GM10847 (cell line): ENCODE measurements around the gene EYA2.

Experiments
- POLR2A ChIP-seq: IDR thresholded peaks from 2 replicates; pipeline ENCODE4 v1.6.1; 2011; ENCODE audit not compliant: insufficient read length; ENCODE audit errors: extremely low read depth

The EYA2 gene

DNA sequence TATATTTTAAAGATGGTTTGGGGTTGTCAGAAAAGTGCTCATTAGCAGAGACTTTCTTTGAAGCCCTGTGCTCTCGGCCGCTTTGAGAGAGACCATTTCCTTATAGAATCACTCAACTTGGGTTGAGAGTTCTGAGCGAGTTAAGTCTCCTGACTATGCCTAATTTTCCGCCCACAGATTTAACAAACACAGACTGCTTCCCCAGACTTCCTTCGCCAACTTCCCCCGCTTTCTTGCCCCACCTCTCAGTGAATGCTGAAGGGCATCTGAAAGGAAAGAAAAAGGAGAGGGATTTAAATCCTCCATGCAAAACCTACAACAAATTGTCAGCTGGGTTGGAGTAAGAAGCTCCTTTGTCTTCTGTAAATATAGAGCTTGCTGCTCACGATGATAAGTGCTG is 224.0 kb downstream of the EYA2 start:
- TF ChIP-seq POLR2A, result no peak

DNA sequence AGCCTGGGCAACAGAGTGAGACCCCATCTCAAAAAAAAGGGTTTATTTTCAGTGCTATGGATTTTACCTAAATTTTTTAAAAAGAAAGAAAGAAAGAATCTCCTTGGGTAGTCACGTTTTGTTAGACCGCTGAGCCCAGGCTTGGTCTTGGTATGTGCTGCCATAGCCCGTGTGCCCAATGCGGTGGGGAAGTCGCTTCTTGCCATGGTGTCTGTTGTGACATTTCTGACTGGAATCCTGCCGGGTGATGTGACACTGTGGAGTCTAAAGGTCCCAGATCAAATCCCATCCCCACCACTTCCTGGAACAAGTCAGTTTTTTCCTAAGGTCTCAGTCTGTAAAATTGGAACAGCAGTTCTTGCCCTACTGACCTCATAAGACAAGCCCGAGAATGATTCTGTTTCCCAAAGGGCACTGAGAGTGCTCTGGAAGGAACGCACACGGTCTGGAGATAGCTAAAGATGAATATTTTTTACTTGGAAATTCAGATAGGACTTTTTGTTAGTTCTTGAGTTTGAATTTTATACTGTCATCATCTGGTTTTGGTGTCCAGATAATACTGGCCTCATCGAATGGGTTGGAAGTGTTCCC is 225.8 kb downstream of the EYA2 start:
- no peak for TF ChIP-seq POLR2A

DNA sequence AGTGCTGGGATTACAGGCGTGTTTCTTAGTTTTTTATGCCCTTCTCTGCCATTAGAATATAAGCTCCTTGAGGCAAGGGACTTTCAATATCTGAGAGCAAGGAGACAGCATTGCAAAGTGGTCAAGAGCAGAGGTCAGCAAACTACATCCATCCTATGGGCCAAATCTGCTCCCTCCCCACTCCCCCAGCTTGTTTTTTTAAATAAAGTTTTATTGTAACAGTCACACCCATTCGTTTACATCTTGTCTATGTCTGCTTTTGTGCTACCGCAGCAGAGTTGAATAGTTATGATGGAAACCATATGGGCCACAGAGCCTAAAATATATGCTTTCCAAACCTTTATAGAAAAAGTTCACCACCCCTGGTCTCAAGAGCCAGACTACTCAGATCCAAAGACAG is 227.9 kb downstream of the EYA2 start:
- TF ChIP-seq POLR2A, result no peak

DNA sequence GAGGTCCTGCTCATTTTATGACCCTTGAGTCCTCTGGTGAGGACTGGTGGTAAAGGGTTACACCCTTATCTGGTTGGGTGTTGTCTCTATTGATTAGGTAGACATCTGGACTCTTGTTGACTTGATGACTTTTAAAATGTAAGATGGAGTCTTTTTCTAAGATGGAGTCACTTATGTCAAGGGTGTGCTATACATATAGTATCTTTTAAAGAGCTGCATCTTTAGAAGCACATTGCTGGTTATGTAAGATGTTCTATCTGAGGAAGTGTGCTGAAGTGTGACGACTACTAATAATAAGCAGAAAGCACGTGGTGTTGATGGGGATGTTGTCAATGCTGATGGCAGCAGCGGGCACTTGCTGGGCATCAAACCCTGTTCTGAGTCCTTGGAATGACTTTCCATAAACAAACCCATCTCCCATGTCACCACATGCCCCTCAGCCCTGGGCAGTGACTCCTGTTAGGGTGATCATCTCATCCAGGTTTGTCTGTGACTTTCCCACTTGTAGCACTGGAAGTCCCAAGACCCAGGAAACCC is 229.6 kb downstream of the EYA2 start:
- TF ChIP-seq POLR2A, result no peak

DNA sequence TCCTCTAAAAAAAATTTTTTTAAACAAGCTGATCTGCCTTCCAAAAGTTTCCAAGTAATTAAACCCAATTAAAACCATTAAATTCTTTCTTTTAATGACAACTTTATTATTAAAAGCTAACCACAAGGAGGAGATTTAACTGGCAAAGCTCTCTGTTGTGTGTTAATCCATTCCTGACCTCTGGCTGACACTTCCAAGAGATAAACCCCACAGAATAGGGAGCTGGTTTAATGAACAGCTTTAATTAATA is 230.8 kb downstream of the EYA2 start:
- no peak for TF ChIP-seq POLR2A

DNA sequence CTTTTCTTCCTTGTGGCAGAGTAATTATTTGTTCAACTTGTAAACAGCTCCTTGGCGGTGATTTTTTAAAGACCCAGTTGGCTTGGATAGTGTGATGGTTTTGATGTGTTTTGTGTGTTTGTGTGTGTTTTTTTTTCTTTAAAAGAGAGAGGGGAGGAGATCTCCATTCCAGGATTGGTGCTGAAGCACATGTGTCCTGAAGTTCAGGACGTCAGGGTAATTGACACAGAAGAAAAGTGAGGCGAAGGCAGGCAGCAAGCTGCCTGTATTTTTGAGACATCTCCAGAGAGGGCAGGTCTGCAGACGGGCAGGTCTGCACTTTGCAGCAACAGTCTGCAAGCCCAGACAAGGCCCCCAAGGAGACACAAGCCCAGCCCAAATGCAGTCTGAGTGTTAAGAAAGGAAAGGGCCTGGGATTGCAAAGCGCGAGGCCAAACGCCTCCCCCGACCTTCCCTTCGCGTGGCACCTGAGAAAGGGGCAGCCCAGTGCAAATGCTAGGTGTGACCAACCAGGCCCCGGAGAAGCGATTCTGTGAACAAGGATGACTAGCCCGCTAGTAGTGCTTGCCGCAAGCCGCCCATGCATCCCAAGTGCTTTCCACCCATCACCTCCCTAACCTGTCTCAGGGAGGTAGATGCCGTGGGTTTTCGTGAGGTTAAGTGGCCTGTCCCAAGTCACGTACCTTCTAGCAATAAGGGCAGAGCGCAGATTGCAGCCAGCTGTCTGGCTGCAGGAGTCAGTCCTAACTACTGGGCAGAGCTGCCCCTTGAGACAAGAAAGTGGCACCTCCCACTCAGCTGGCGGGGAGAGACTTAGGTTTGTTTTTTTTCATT is 231.3 kb downstream of the EYA2 start:
- no peak for TF ChIP-seq POLR2A

DNA sequence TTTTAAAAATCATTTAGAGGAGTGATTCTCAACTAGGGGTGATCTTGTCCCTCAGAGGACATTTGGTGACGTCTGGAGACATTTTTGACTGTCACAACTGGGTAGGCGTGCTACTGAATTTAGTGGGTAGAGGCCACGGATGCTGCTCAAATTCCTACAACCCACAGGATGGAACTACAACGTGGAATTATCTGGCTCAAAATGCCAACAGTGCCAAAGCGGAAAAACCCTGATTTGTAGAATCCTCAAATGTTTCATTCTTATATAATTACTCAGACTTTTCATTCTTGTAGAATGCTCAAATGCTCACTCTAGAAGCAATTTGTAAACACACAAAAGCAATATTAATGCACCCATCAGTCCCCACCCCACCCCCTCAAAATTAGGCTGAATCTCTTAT is 232.1 kb downstream of the EYA2 start:
- TF ChIP-seq POLR2A, result no peak

DNA sequence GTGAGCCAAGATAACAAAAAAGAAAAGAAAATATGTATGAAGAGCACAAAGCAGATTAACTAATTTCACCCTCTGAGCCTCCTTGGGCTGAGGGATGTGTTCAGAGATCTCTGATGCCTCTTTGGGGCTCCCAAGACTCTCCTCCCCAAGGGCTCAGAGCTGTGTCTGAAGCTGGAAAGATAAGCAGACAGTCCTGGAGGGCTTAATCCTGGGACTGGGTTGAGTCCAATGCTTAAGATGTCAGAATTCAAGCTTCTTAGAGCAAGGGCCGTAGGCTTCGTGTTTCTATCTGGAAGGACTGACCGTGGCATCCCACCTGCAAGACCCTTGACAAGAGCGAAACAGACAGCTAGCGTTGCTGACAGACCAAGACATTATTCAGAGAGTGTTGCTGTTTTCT is 232.9 kb downstream of the EYA2 start:
- TF ChIP-seq POLR2A, result no peak

DNA sequence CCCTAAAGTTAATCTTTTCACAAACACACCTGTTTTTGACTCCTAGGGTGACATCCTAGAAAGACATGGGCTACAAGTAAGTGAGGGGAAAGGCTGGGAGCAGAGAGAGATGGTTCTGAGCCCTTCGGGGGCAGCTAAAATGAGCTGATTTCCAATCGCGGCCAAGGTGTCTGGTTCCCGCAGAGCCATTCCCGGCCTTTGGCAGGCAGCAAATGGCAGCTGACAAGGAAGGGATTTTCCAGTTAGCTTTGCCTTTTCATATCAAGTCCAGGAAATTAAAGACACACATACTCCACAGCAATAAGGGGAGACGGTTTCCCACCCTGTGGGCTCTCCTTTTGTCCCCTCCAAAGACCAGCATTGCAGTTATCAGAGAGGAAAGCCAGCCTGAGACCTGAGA is 233.4 kb downstream of the EYA2 start:
- no peak for TF ChIP-seq POLR2A

DNA sequence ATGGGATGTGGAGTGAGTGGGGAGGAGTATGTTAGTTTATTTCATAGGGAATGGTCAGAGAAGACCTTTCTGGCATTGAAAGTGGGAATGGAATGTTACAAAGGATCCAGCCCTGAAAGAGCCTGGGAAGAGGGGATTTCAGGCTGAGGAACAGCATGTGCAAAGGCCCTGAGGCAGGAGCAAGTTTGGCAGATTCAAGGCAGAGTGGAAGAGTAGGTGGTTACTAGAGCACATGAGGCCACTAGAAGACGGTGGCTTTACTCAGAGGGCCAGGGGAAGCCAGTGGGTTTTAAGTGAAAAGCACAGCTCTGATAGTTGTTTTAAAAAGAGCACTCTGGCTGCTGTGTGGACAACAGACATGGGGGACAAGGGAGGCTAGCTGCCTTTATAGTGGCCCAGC is 234.7 kb downstream of the EYA2 start:
- no peak for TF ChIP-seq POLR2A

DNA sequence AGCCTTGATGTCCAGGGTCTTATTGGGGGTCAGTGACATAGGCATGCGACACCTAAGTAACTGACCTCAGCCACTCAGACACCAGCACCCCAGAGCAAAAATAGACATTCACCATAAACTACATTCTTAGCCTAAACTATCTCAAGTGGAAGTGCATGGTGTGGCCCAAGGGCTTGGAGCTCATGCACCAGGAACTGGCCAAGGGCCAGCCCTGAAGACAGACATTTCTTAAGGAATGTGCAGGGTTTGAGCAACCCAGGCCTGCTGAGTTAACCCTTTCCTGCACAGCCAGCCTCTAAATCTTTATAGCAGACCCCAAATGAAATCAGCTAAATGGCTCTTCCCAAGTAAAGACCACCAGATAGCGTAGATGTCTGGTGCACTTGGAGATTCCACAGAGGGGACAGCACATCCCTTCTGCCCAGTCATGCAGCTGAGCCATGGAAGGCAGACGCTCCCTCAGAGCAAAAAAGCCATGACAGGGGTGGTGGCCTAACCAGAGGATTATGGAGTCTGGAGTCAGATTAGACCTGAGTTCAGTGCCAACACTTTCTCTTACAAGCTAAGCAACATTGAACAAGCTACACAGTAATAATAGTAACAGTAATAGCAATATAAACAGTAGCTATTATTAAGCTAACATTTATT is 239.3 kb downstream of the EYA2 start:
- no peak for TF ChIP-seq POLR2A

DNA sequence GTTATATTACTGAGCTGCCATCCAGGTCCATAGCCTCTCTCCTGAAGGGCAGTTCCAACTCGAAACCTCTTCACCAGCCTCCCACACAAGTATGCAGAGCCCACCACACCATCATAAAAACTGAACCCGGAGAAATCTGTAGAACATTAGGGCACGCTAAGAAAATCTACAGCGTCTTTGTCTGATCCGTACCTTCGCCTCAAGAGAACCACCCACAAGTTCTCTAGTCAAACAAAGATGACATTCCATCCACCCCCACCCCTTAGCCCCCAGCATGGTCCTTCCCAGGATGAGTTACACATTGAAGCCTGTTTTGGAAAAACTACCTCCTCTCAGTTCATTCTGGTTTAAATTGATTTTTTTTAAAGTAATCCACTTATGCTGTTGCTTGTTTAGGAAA is 242.1 kb downstream of the EYA2 start:
- TF ChIP-seq POLR2A, result no peak

DNA sequence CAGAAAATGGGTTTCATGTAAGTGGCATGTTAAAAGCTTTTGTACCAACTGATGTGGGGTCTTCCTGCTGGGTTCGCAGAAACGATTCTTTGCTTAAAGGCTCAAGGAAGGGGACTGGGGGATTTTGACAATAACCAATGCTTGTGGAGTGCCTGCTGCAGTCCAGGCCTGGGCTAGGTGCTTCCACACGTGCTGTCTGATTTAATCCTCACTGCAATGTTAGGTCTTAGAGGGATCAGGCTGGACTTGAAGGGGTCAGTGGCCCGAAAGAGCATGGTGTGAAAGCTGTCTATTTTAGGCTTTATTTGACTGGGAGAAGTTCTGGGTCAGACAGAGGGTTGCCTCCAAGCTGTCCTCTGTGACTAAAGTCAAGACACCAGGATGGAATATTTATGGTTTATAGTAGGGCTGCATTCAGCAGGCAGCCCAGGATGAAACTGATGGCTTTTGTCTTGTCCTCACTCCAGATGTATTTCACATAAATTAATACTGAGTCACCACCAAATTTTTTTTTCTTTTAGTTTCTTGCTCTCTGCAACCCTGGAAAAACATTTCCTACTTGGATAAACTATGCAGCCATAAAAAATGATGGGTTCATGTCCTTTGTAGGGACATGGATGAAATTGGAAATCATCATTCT is 242.7 kb downstream of the EYA2 start:
- no peak for TF ChIP-seq POLR2A

DNA sequence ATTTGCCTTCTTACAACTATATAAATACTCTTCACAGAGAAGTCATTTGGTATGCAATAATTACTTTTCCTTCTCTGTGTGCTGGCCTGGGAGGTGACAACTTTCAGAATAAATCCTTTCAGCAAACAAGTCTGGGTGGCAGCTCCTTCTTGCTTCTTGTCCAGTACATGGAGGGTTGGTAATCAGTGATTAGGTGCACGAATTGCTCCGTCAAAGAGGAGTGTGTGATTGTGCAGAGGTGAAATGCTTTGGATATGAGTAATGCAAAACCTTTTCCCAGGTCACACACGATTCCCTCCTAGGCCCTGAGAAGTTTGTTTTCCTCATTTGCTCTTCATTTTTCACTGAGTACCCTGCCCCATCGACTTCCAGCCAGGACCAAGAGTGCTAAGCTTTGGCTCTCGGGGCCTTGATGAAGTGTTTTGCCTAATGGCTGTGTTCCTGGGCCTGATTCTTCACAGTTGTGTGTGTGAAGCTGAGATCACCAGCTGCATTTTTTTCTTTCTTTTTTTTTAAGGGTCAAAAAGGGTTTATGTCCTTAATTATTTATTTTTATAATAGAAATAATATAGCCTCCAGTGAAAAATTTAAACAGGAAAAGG is 245.4 kb downstream of the EYA2 start:
- TF ChIP-seq POLR2A, result no peak

DNA sequence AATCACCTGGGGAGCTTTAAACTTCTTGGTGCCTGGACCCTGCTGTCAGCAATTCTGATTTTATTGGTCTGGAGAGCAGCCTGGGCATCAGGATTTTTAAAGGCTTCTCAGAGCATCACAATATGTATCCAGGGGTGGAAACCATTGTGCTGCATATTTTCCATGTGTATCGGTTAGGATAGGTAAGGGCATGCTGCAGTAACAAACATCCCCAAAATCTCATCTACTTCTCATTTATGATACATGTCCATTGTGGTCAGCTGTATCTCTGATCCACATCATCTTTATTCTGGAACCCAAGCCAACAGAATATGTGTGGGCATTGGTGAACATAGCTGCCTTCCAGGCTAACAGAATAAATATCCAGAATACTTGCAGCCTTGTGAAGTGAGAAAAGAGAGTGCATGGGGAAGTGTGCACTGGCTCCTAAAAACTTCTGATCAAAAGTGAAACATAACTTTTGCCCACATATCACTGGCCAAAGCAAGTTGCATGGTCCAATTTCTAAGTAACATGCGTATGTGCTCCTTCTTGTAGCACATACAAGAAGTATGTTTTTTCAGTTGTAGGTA is 246.8 kb downstream of the EYA2 start:
- no peak for TF ChIP-seq POLR2A
